ENCODE data around the gene MYO9B.

DNA sequence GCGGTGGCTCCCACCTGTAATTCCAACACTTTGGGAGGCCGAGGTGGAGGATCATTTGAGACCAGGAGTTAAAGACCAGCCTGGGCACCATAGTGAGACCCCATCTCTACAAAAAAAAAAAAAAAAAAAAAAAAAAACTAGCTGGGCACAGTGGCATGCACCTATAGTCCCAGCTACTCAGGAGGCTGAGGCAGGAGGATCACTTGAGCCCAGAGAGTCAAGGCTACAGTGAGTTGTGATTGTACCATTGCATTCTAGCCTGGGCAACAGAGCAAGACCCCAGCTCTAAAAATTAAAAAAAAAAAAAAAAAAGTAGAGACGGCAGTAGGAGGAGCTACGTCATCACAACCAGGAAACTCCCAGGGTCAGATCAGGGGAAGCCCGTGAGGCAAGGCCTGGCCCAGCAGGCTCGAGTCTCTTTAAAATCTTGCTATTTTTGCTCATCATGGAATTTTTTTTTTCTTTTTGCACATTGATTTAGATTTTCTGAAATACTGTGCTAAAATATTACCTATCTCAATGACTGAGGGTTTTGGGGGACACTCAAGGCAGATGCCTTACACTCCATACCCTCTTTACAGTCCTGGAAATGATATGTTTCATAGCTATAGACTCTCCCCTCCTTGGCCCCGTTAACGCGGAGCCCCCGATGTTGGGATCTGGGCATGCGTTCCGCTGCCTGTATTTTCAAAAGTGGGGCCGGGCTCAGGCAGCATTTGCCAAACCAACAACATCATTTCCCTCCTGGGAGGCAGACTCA lies 95.1 kb downstream of the MYO9B start:
- TF ChIP-seq CTCF (IDR thresholded peaks at IDR 0.05 in 2 of 3, conservative IDR thresholded peaks at IDR 0.05 in 1 of 3; ENCODE audit: insufficient read depth in 2 of 3, low read depth in 1 of 3, low read length in 3 of 3) (no peak), ZBTB8A (IDR thresholded peaks at IDR 0.05; ENCODE audit: partially characterized antibody) (no peak), TARDBP (IDR thresholded peaks at IDR 0.05) (no peak), TAF1 (IDR thresholded peaks at IDR 0.05; ENCODE audit: control insufficient read depth, extremely low read depth, insufficient read depth, low read length, severe bottlenecking) (no peak), CEBPZ (IDR thresholded peaks at IDR 0.05; ENCODE audit: borderline replicate concordance, low read depth, low read length) (no peak), SREBF2 (CRISPR knock-in tag; IDR thresholded peaks at IDR 0.05) (no peak)
